SK-N-MC (cell line): ENCODE data around the gene CLIC5.
A peak's percentile ranks its signal among the peaks of the same experiment; 100 is the strongest.

ENCODE experiments used
- DNase-seq: peaks from one replicate; pipeline ENCODE4 v3.0.0-alpha.2; 2011; ENCODE audit warnings: low read depth, low spot score
- H3K27ac ChIP-seq: fragments of 200-600 bp; sonication (generic); 2 replicates; pipeline ENCODE4 v1.5.1; 2016; ENCODE audit warnings: mixed run types
- H3K36me3 ChIP-seq: fragments of 200-600 bp; sonication (generic); 2 replicates; pipeline ENCODE4 v1.6.1; 2017; ENCODE audit warnings: antibody characterized with exemption, low read length, mixed read lengths; ENCODE audit not compliant: insufficient read depth
- H3K4me3 ChIP-seq: fragments of 200-600 bp; sonication (generic); 2 replicates; pipeline ENCODE4 v1.5.1; 2016
- H3K9ac ChIP-seq: fragments of 200-600 bp; sonication (generic); 2 replicates; pipeline ENCODE4 v1.8.0; 2017; ENCODE audit warnings: mixed run types, mixed read lengths; ENCODE audit not compliant: insufficient read length
- H3K9me3 ChIP-seq: fragments of 200-600 bp; sonication (generic); 2 replicates; pipeline ENCODE4 v1.6.1; 2017; ENCODE audit warnings: low read depth, mild to moderate bottlenecking, antibody characterized with exemption, low read length, moderate library complexity, mixed read lengths
- EZH2 ChIP-seq: fragments of 200-600 bp; sonication (generic); IDR thresholded peaks from one replicate; pipeline ENCODE4 v1.6.1; 2017; ENCODE audit warnings: antibody characterized with exemption
- FOXP2 ChIP-seq: optimal IDR thresholded peaks from 2 replicates; pipeline ENCODE3; 2011; ENCODE audit warnings: mild to moderate bottlenecking, moderate library complexity; ENCODE audit not compliant: insufficient read depth; ENCODE audit errors: extremely low read length, control extremely low read depth
- POLR2AphosphoS5 ChIP-seq: IDR thresholded peaks from 2 replicates; pipeline ENCODE4 v1.6.1; 2012; ENCODE audit warnings: mild to moderate bottlenecking, low read depth, low read length, borderline replicate concordance

Gene CLIC5

GRCh38 chr6:45903959-45904358, 111.7 kb downstream of the CLIC5 start:
- no peak for TF ChIP-seq POLR2AphosphoS5
- TF ChIP-seq EZH2: no peak
- TF ChIP-seq FOXP2: no peak
- Histone ChIP-seq H3K9me3 (no peaks in the 10 kb centered on the region), H3K4me3 (no peak overlapping the region), H3K27ac (no peak overlapping the region), H3K9ac (no peak overlapping the region), H3K36me3 (no peaks in the 10 kb centered on the region)
- no peak for DNase-seq

- H3K36me3 ChIP-seq: no peaks in the 10 kb centered on the region
- no peak overlapping the region for H3K27ac ChIP-seq
- no peaks in the 10 kb centered on the region for H3K9me3 ChIP-seq
- no peak overlapping the region for H3K9ac ChIP-seq
- TF ChIP-seq EZH2 (no peak), POLR2AphosphoS5 (no peak), FOXP2 (no peak)
- no peak overlapping the region for H3K4me3 ChIP-seq
- DNase-seq: no peak
Observed at GRCh38 chr6:45902984-45903383, 112.7 kb downstream of the CLIC5 start.

- no peaks in the 10 kb centered on the region for H3K36me3 ChIP-seq
- DNase-seq: no peak
- no peak for TF ChIP-seq FOXP2
- TF ChIP-seq POLR2AphosphoS5: no peak
- no peak for TF ChIP-seq EZH2
- H3K4me3 ChIP-seq: no peak overlapping the region
- no peaks in the 10 kb centered on the region for H3K9me3 ChIP-seq
- H3K9ac ChIP-seq: no peak overlapping the region
- no peak overlapping the region for H3K27ac ChIP-seq
Observed at GRCh38 chr6:45901767-45902650, 113.7 kb downstream of the CLIC5 start.

GRCh38 chr6:45900808-45901752, 114.6 kb downstream of the CLIC5 start:
- Histone ChIP-seq H3K9ac (no peak overlapping the region), H3K27ac (no peak overlapping the region), H3K36me3 (no peaks in the 10 kb centered on the region), H3K9me3 (no peaks in the 10 kb centered on the region), H3K4me3 (no peak overlapping the region)
- DNase-seq: no peak
- TF ChIP-seq EZH2 (no peak), FOXP2 (no peak), POLR2AphosphoS5 (no peak)

GRCh38 chr6:45899683-45899946, 116.0 kb downstream of the CLIC5 start:
- Histone ChIP-seq H3K27ac (no peak overlapping the region), H3K9ac (no peak overlapping the region), H3K4me3 (no peak overlapping the region), H3K36me3 (no peaks in the 10 kb centered on the region), H3K9me3 (no peaks in the 10 kb centered on the region)
- TF ChIP-seq EZH2: no peak
- TF ChIP-seq FOXP2: no peak
- no peak for TF ChIP-seq POLR2AphosphoS5
- no peak for DNase-seq

- Histone ChIP-seq H3K9ac (no peak overlapping the region), H3K4me3 (no peak overlapping the region)
Observed at GRCh38 chr6:45898941-45899682, 116.5 kb downstream of the CLIC5 start.

GRCh38 chr6:45896783-45897441, 118.7 kb downstream of the CLIC5 start:
- Histone ChIP-seq H3K9ac (no peak overlapping the region), H3K27ac (no peak overlapping the region), H3K36me3 (no peaks in the 10 kb centered on the region), H3K4me3 (no peak overlapping the region), H3K9me3 (no peaks in the 10 kb centered on the region)
- peak; percentile 6 for DNase-seq
- no peak for TF ChIP-seq POLR2AphosphoS5
- TF ChIP-seq FOXP2: no peak
- TF ChIP-seq EZH2: no peak

More at GRCh38 chr6:45898941-45899682, 116.5 kb downstream of the CLIC5 start:
- no peak for DNase-seq
- no peak for TF ChIP-seq FOXP2
- no peak for TF ChIP-seq EZH2
- TF ChIP-seq POLR2AphosphoS5: no peak
- H3K9me3 ChIP-seq: no peaks in the 10 kb centered on the region
- H3K36me3 ChIP-seq: no peaks in the 10 kb centered on the region
- H3K27ac ChIP-seq: no peak overlapping the region

- no peak for TF ChIP-seq FOXP2
- no peak for TF ChIP-seq EZH2
- TF ChIP-seq POLR2AphosphoS5: no peak
- Histone ChIP-seq H3K9me3 (no peaks in the 10 kb centered on the region), H3K27ac (no peak overlapping the region), H3K9ac (no peak overlapping the region), H3K36me3 (no peaks in the 10 kb centered on the region), H3K4me3 (no peak overlapping the region)
- DNase-seq: no peak
Observed at GRCh38 chr6:45895569-45895968, 120.1 kb downstream of the CLIC5 start.
